Measurements from ENCODE around the gene GRN. TPM values are rescaled to one million over a fixed set of nuclear protein-coding genes. Genes with fewer than 3 reads are reported as not detected.

The GRN gene
- total and polyA plus RNA-seq, 2 of the 8 experiments (the other 6 are each of a cell fraction or from before 2014, with no cell fraction given) = 108 to 387 TPM

DNA sequence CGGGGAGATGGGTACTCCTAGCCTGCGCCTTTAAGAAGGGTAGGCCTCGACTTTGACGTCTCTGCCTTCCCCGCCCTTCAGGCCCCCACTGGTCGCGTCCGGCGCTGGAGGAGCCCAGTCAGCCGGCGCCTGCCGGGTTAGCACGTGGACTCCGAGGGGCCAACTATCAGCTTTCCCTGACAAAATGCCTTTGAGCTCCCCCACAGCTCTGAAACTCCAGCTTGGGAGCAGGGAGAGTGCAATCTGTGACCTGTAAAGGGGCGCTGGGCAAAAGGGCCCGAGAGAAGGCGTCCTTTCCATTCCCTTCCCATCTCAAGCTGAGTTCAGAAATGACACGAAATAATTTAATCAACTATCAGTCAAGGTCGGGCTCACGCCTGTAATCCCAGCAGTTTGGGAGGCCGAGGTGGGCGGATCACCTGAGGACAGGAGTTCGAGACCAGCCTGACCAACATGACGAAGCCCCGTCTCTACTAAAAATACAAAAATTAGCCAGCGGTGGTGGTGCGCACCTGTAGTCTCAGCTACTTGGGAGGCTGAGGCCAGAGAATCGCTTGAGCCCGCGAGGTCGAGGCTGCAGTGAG lies 18.1 kb upstream of the GRN start:
- no peak overlapping the region for H2AFZ ChIP-seq (ENCODE audit: low read length)
- H3K23ac ChIP-seq (ENCODE audit: insufficient read length) = no peak overlapping the region
- H3K27me3 ChIP-seq (replicated peaks in 1 of 4; ENCODE audit: control insufficient read depth in 3 of 4, extremely low read depth in 1 of 4, insufficient read depth in 3 of 4, low read length in 3 of 4) = peaks cover 0 to 6% (median 0%) of the 10 kb centered on the region in 4 experiments; a peak in 5 of 7 replicates
- H4K20me1 ChIP-seq (replicated peaks in 1 of 2; ENCODE audit: control insufficient read depth in 1 of 2, insufficient read depth in 2 of 2, low read length in 2 of 2) = peaks cover 2 to 8% of the 10 kb centered on the region in 2 experiments
- no peaks in the 10 kb centered on the region for H3K9me3 ChIP-seq (ENCODE audit: insufficient read depth in 2 of 2, low read depth in 1 of 2, low read length in 1 of 2)
- peaks cover 13% of the 10 kb centered on the region; the same call in 1 of the 2 replicates for H3K23me2 ChIP-seq (ENCODE audit: low read depth, low read length)
- no peak overlapping the region for H4K5ac ChIP-seq (ENCODE audit: insufficient read length, low read depth, low read length)
- H3K4ac ChIP-seq (replicated peaks; ENCODE audit: insufficient read length, low read depth, low read length) = no peak overlapping the region
- H2AK5ac ChIP-seq (ENCODE audit: low read depth, low read length) = no peak overlapping the region
- H3K14ac ChIP-seq (ENCODE audit: insufficient read length) = no peak overlapping the region
- no peak overlapping the region for H3K9ac ChIP-seq (replicated peaks in 1 of 4; ENCODE audit: extremely low read depth in 1 of 4, low read depth in 3 of 4, low read length in 3 of 4)
- FAIRE-seq (peak; percentile 28), DNase-seq (ENCODE audit: low read depth in 1 of 2, low spot score in 2 of 2) (peak; percentile 86 to 90)
- peaks cover 0 to 8% (median 4%) of the 10 kb centered on the region in 4 experiments; a peak in 6 of 7 replicates for H3K4me1 ChIP-seq (replicated peaks in 1 of 4; ENCODE audit: control insufficient read depth in 3 of 4, insufficient read depth in 4 of 4, low read length in 3 of 4)
- H3K79me2 ChIP-seq (ENCODE audit: control insufficient read depth in 1 of 2, insufficient read depth in 2 of 2, low read length in 2 of 2) = peaks cover 3 to 13% of the 10 kb centered on the region in 2 experiments; a peak in 3 of 4 replicates
- H3K79me1 ChIP-seq (ENCODE audit: low read depth, low read length) = peaks cover 11% of the 10 kb centered on the region
- WGBS, 2 experiments (ENCODE audit: extremely low coverage in 1 of 2, insufficient coverage in 1 of 2, insufficient read length in 1 of 2, insufficient replicate concordance in 2 of 2, low coverage in 1 of 2, low lambda C conversion rate in 2 of 2, missing lambda C conversion rate in 1 of 2) = 59% methylated on average over 21 of the region's 31 CpGs; no CpG with 5 or more reads in 1 of the 2 experiments
- H3K18ac ChIP-seq (ENCODE audit: extremely low read depth, low read length) = no peak overlapping the region
- peak overlapping the region in 1 of 2 experiments; percentile 36; a peak in 2 of 4 replicates for H3K4me2 ChIP-seq (ENCODE audit: insufficient read depth in 1 of 2, low read depth in 2 of 2, low read length in 2 of 2)
- peaks cover 2 to 6% (median 5%) of the 10 kb centered on the region in 4 experiments; a peak in 5 of 8 replicates for H3K36me3 ChIP-seq (ENCODE audit: control insufficient read depth in 2 of 4, insufficient read depth in 4 of 4, low read length in 3 of 4)
- no peak overlapping the region for H2BK12ac ChIP-seq (ENCODE audit: low read depth, low read length)
- H4K91ac ChIP-seq (replicated peaks; ENCODE audit: insufficient read length, low read length) = no peak overlapping the region
- CTCF ChIA-PET (ENCODE audit: partially characterized antibody) = interaction anchor here (0.7 to 3.9 kb wide), 9 partner anchors 16 to 561 kb away, joined by 3 to 19 read pairs (median 3); partner anchors contain the start of gene GRN
- no peak overlapping the region for H3K56ac ChIP-seq (replicated peaks; ENCODE audit: insufficient read length, low read depth, low read length)
- POLR2A ChIA-PET (ENCODE audit: partially characterized antibody) = interaction anchor here (0.6 to 4.7 kb wide), 8 partner anchors 11 to 141 kb away, joined by 3 to 28 read pairs (median 4); partner anchors contain the start of genes TMUB2 and UBTF
- no peak overlapping the region for H2BK5ac ChIP-seq (ENCODE audit: low read depth, low read length)
- H4K8ac ChIP-seq (ENCODE audit: extremely low read depth, insufficient read depth, low read length) = no peak overlapping the region
- peak overlapping the region in 2 of 4 experiments; percentile 10 to 14; a peak in 1 of 8 replicates for H3K4me3 ChIP-seq (ENCODE audit: extremely low read depth in 1 of 4, insufficient read depth in 2 of 4, low read depth in 3 of 4, low read length in 4 of 4)
- no peak overlapping the region for H2BK120ac ChIP-seq (replicated peaks; ENCODE audit: low read depth, low read length)
- no peak overlapping the region for H2BK15ac ChIP-seq (ENCODE audit: low read length)
- no peak overlapping the region for H2BK20ac ChIP-seq (ENCODE audit: low read length)
- H3K27ac ChIP-seq (ENCODE audit: low read depth, low read length) = no peak overlapping the region
- TF ChIP-seq RFX5 (IDR thresholded peaks at IDR 0.05; ENCODE audit: borderline replicate concordance, low read depth, low read length) (no peak), RXRA (IDR thresholded peaks at IDR 0.05; ENCODE audit: insufficient read depth, low read depth, low read length) (no peak)
